Gastrocnemius medialis (tissue), 4 donors: ENCODE results near the gene FN3KRP. TPM values are rescaled to one million over a fixed set of nuclear protein-coding genes. Genes with fewer than 3 reads are reported as not detected.

ENCODE experiments used
- ATAC-seq, 2 donors: fragments of 150-250 bp; one replicate each; pipeline ENCODE4 v1.9.1; 2016
- DNase-seq, 2 donors: peaks; one replicate each; pipeline ENCODE4 v3.0.0-alpha.2; 2019
- H3K27ac ChIP-seq, 4 donors: fragments of 200-600 bp; sonication (generic); 1 replicate in 1 of 4; 2 replicates in 3 of 4; pipeline ENCODE4 v1.5.1; 2016 to 2018; ENCODE audit warnings: mild to moderate bottlenecking in 2 of 4, moderate library complexity in 1 of 4
- H3K27me3 ChIP-seq, 3 donors: fragments of 200-600 bp; sonication (generic) in 2 of 3; 1 replicate in 1 of 3; 2 replicates in 2 of 3; pipeline versions ENCODE4 v1.5.1 to v1.6.0; 2016 to 2019; ENCODE audit warnings: mild to moderate bottlenecking in 1 of 3, moderate library complexity in 1 of 3
- H3K36me3 ChIP-seq, 2 donors: fragments of 200-600 bp; sonication (generic) in 1 of 2; one replicate each; pipeline ENCODE4 v1.5.1; 2017 to 2018
- H3K4me1 ChIP-seq, 2 donors: fragments of 200-600 bp; sonication (generic) in 1 of 2; one replicate each; pipeline ENCODE4 v1.5.1; 2016 to 2017; ENCODE audit warnings: mild to moderate bottlenecking in 2 of 2
- H3K4me3 ChIP-seq, 4 donors: fragments of 200-600 bp; sonication (generic) in 3 of 4; 1 replicate in 1 of 4; 2 replicates in 3 of 4; pipeline ENCODE4 v1.5.1; 2016 to 2019; ENCODE audit warnings: mild to moderate bottlenecking in 2 of 4
- H3K9me3 ChIP-seq, 3 donors: fragments of 200-600 bp; sonication (generic) in 2 of 3; 1 replicate in 1 of 3; 2 replicates in 2 of 3; pipeline ENCODE4 v1.5.1; 2016 to 2019
- POLR2A ChIP-seq, 2 donors: fragments of 450-650 bp; IDR thresholded peaks; one replicate each; pipeline ENCODE4 v1.6.1; 2017; ENCODE audit warnings: antibody characterized with exemption in 2 of 2, mild to moderate bottlenecking in 2 of 2, moderate library complexity in 2 of 2
- in situ Hi-C, 4 donors: fragments of 200-750 bp; cut with MboI; loops; one replicate each; pipeline versions ENCODE4 v1.15.0 to v1.8.0; 2017; ENCODE audit warnings: low sequenced_read_pairs in 4 of 4
- intact Hi-C: fragments of 100-400 bp; cut with DNase I; formaldehyde crosslinking; loops from one replicate; pipeline ENCODE4 v1.15.1; 2023; ENCODE audit warnings: low total_unique reads
- total RNA-seq, 4 donors: library from RNA; depleted of rRNA; stranded (reverse); fragments of >200 nt; gene quantifications; one replicate each; pipeline versions ENCODE4 v1.1.0 to v1.2.3, GENCODE V29; 2016
- TF ChIP-seq, protein P1 (sequence below), 5 experiments: fragments of 450-650 bp in 3 of 5; fragments of 200-600 bp in 2 of 5; sonication (generic) in 2 of 5; IDR thresholded peaks in 4 of 5; conservative IDR thresholded peaks in 1 of 5; 1 replicate in 4 of 5; 2 replicates in 1 of 5; pipeline ENCODE4 v1.5.1; 2016 to 2019; ENCODE audit warnings: antibody characterized with exemption in 5 of 5, mild to moderate bottlenecking in 3 of 5, moderate library complexity in 3 of 5

The FN3KRP gene
- total RNA-seq, 4 donors from 2014 or later: 2.3 to 7.9 (median 3.9) TPM

DNA sequence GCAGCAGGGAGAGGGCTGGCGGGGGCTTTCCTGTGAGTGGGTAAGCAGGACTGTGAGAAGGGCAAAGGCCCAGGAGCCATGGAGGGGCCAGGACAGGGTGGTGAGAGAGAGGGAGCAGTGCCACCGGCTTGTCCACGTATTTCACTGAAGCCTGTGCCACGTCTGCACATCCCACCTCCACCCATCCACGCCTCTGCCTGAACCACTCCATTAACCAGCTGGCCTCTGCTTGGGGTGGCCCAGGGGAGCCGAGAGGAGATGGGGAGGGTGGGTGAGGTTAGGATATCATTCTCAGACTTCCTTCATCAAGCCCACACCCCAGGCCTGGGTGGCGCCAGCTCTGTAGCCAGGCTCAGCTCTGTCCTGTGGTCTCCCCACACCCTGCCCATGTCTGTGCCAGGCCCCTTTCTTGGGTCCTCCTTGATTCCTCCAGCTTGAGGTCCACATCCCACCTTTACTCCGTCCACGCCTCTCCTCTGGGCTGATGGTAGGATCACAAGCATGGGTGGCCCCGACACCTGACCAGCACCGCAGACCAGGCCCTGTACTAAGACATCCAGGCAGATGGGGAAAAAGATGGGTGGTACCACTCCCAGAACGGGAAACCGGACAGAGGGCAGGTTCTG, 15.7 kb downstream of the FN3KRP start:
- no peak for ATAC-seq
- Histone ChIP-seq H3K4me1 (peaks cover 12 to 16% of the 10 kb centered on the region in 2 donors), H3K27me3 (no peaks in the 10 kb centered on the region), H3K9me3 (no peaks in the 10 kb centered on the region), H3K36me3 (peaks cover 0 to 15% of the 10 kb centered on the region in 2 donors), H3K27ac (no peak overlapping the region), H3K4me3 (no peak overlapping the region)
- no peak for DNase-seq
- intact Hi-C loops: no loop called here
- TF ChIP-seq POLR2A (IDR thresholded peaks at IDR 0.05): no peak
- TF ChIP-seq, protein P1, sequence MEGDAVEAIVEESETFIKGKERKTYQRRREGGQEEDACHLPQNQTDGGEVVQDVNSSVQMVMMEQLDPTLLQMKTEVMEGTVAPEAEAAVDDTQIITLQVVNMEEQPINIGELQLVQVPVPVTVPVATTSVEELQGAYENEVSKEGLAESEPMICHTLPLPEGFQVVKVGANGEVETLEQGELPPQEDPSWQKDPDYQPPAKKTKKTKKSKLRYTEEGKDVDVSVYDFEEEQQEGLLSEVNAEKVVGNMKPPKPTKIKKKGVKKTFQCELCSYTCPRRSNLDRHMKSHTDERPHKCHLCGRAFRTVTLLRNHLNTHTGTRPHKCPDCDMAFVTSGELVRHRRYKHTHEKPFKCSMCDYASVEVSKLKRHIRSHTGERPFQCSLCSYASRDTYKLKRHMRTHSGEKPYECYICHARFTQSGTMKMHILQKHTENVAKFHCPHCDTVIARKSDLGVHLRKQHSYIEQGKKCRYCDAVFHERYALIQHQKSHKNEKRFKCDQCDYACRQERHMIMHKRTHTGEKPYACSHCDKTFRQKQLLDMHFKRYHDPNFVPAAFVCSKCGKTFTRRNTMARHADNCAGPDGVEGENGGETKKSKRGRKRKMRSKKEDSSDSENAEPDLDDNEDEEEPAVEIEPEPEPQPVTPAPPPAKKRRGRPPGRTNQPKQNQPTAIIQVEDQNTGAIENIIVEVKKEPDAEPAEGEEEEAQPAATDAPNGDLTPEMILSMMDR (IDR thresholded peaks at IDR 0.05 in 4 of 5, conservative IDR thresholded peaks at IDR 0.05 in 1 of 5): no peak
- in situ Hi-C loops: no loop called here

DNA sequence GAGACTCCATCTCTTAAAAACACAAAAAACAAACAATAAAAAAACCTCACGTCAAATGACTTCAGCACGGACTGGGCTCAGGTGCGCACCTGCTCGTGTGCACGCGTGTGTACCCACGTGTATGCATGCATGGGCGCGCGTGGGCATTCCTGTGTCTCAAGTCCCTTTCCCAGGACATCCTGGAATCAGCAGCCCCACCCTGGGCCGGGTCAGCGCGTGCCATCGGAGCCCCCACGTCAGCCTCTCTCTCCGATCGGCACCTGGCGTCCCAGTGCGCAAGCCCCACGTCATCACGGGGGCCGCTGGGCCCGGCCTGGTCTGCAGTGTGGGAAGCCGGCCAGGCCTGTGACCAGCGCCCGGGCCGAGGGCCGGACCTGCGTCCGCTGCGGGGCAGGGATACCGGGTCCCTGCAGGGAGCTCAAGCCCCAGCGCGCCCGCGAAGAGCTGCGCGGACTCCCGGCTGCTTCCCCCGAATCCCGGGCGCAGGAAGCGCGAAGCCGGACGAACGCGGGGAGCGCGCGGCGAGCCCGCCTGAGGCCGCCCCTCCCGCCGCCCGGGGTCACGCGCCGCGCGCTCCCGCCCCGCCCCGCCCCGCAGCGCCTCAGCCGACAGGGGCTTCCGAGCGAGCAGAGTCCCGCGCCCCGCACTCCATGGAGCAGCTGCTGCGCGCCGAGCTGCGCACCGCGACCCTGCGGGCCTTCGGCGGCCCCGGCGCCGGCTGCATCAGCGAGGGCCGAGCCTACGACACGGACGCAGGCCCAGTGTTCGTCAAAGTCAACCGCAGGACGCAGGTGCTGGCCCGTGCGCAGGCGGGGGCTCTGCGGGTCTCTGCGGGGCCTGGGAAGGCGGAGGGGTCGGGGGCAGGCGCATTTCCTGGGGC, 18.7 kb downstream of the FN3KRP start, which contains the start of gene FN3K:
FN3K (plus strand) TSS at position 629 of the 880 bp plus-strand sequence; CDS start at position 651, 22 bp downstream.
- Histone ChIP-seq H3K27me3 (no peaks in the 10 kb centered on the region), H3K9me3 (no peaks in the 10 kb centered on the region), H3K36me3 (peaks cover 0 to 22% of the 10 kb centered on the region in 2 donors), H3K4me1 (peaks cover 16 to 24% of the 10 kb centered on the region in 2 donors), H3K4me3 (peak within 1 kb of the TSS; percentile 78 to 96 (median 87)), H3K27ac (peak within 1 kb of the TSS; percentile 92 to 95 (median 93))
- peak; percentile 61 to 69 for TF ChIP-seq POLR2A (IDR thresholded peaks at IDR 0.05)
- TF ChIP-seq, protein P1 (IDR thresholded peaks at IDR 0.05 in 4 of 5, conservative IDR thresholded peaks at IDR 0.05 in 1 of 5): peak in 1 of 5 experiments; percentile 6
- DNase-seq (peak; percentile 30 to 54), ATAC-seq (peak; percentile 87 to 90)
- in situ Hi-C loops: no loop called here
- intact Hi-C loops: no loop called here

GRCh38 chr17:82736511-82737185, 20.1 kb downstream of the FN3KRP start:
- H3K4me1 ChIP-seq: peaks cover 16 to 24% of the 10 kb centered on the region in 2 donors
- no peak for ATAC-seq
- no peak for TF ChIP-seq POLR2A (IDR thresholded peaks at IDR 0.05)
- TF ChIP-seq, protein P1 (IDR thresholded peaks at IDR 0.05 in 4 of 5, conservative IDR thresholded peaks at IDR 0.05 in 1 of 5): no peak
- in situ Hi-C loops: no loop called here
- DNase-seq: no peak
- no peaks in the 10 kb centered on the region for H3K9me3 ChIP-seq
- H3K27ac ChIP-seq: peak overlapping the region; percentile 92 to 95 (median 93)
- H3K4me3 ChIP-seq: peak overlapping the region; percentile 78 to 96 (median 87)
- intact Hi-C loops: no loop called here
- peaks cover 7 to 36% of the 10 kb centered on the region in 2 donors for H3K36me3 ChIP-seq
- no peaks in the 10 kb centered on the region for H3K27me3 ChIP-seq

GRCh38 chr17:82737967-82738877, 21.7 kb downstream of the FN3KRP start:
- intact Hi-C loops: no loop called here
- TF ChIP-seq POLR2A (IDR thresholded peaks at IDR 0.05): no peak
- TF ChIP-seq, protein P1 (IDR thresholded peaks at IDR 0.05 in 4 of 5, conservative IDR thresholded peaks at IDR 0.05 in 1 of 5): no peak
- Histone ChIP-seq H3K9me3 (no peaks in the 10 kb centered on the region), H3K27me3 (no peaks in the 10 kb centered on the region), H3K27ac (peak overlapping the region; percentile 64 to 95 (median 79)), H3K4me1 (peaks cover 16 to 24% of the 10 kb centered on the region in 2 donors), H3K36me3 (peaks cover 7 to 43% of the 10 kb centered on the region in 2 donors), H3K4me3 (no peak overlapping the region)
- in situ Hi-C loops: no loop called here
- DNase-seq (peak in 1 of 2 donors; percentile 51), ATAC-seq (no peak)
